Mesenchymal stem cell (in vitro differentiated cells and primary cell): ENCODE data around the gene SYT2.

Source experiments
- DNase-seq: peaks from one replicate; pipeline ENCODE4 v3.0.0-alpha.2; 2013
- H2AFZ ChIP-seq: one replicate; pipeline ENCODE4 v1.6.1; 2013; ENCODE audit warnings: low read depth, mild to moderate bottlenecking, control low read depth, inconsistent platforms, low read length, moderate library complexity
- H2AK5ac ChIP-seq: 2 replicates; pipeline ENCODE4 v1.6.1; 2013; ENCODE audit warnings: low read length, moderate library complexity, mild to moderate bottlenecking, inconsistent platforms; ENCODE audit not compliant: severe bottlenecking
- H2BK120ac ChIP-seq: one replicate; pipeline ENCODE4 v1.6.1; 2013; ENCODE audit warnings: low read depth, mild to moderate bottlenecking, inconsistent platforms, low read length, moderate library complexity
- H2BK12ac ChIP-seq, 2 experiments: one replicate each; pipeline ENCODE4 v1.6.1; 2013; ENCODE audit warnings: inconsistent platforms in 2 of 2, low read length in 2 of 2, mild to moderate bottlenecking in 2 of 2, moderate library complexity in 2 of 2, control low read depth in 1 of 2
- H2BK15ac ChIP-seq: one replicate; pipeline ENCODE4 v1.6.1; 2013; ENCODE audit warnings: mild to moderate bottlenecking, low read depth, inconsistent platforms; ENCODE audit not compliant: poor library complexity, severe bottlenecking
- H2BK5ac ChIP-seq: 2 replicates; pipeline ENCODE4 v1.6.1; 2013; ENCODE audit warnings: low read depth, mild to moderate bottlenecking, low read length, control low read depth, inconsistent platforms; ENCODE audit not compliant: poor library complexity, severe bottlenecking
- H3K14ac ChIP-seq, 2 experiments: one replicate each; pipeline ENCODE4 v1.6.1; 2013; ENCODE audit warnings: inconsistent platforms in 2 of 2, low read length in 2 of 2, control low read depth in 1 of 2, mild to moderate bottlenecking in 1 of 2, moderate library complexity in 1 of 2
- H3K18ac ChIP-seq, 2 experiments: one replicate each; pipeline ENCODE4 v1.6.1; 2013; ENCODE audit warnings: inconsistent platforms in 2 of 2, low read length in 2 of 2, control low read depth in 1 of 2, low read depth in 1 of 2, mild to moderate bottlenecking in 1 of 2
- H3K23ac ChIP-seq, 2 experiments: one replicate each; pipeline ENCODE4 v1.6.1; 2013; ENCODE audit warnings: inconsistent platforms in 2 of 2, low read length in 2 of 2, mild to moderate bottlenecking in 2 of 2, moderate library complexity in 2 of 2, control low read depth in 1 of 2
- H3K27ac ChIP-seq: 2 replicates; pipeline ENCODE4 v1.5.1; 2013; ENCODE audit warnings: mild to moderate bottlenecking, moderate library complexity, low read length, control low read depth, inconsistent platforms; ENCODE audit not compliant: poor library complexity, severe bottlenecking
- H3K27me3 ChIP-seq, 2 experiments: 2 replicates each; pipeline versions ENCODE4 v1.6.1 to v1.7.0; 2013; ENCODE audit warnings: low read length in 2 of 2, mild to moderate bottlenecking in 2 of 2, moderate library complexity in 2 of 2, control low read depth in 1 of 2, inconsistent platforms in 1 of 2; ENCODE audit not compliant: control insufficient read depth in 1 of 2, insufficient read depth in 1 of 2
- H3K36me3 ChIP-seq, 2 experiments: 2 replicates each; pipeline versions ENCODE4 v1.6.1 to v1.7.0; 2013; ENCODE audit warnings: low read length in 2 of 2, control low read depth in 1 of 2, inconsistent platforms in 1 of 2, low read depth in 1 of 2, mild to moderate bottlenecking in 1 of 2; ENCODE audit not compliant: insufficient read depth in 2 of 2, control insufficient read depth in 1 of 2
- H3K4ac ChIP-seq, 2 experiments: one replicate each; pipeline ENCODE4 v1.6.1; 2013; ENCODE audit warnings: inconsistent platforms in 2 of 2, low read length in 2 of 2, mild to moderate bottlenecking in 2 of 2, moderate library complexity in 2 of 2, control low read depth in 1 of 2, low read depth in 1 of 2
- H3K4me1 ChIP-seq: 2 replicates; pipeline ENCODE4 v1.6.1; 2013; ENCODE audit warnings: low read depth, low read length, control low read depth; ENCODE audit not compliant: control insufficient read depth, insufficient read depth
- H3K4me2 ChIP-seq: 2 replicates; pipeline ENCODE4 v1.6.1; 2013; ENCODE audit warnings: low read length, mild to moderate bottlenecking, inconsistent platforms; ENCODE audit not compliant: poor library complexity, severe bottlenecking
- H3K4me3 ChIP-seq, 2 experiments: 2 replicates each; pipeline versions ENCODE4 v1.5.1 to v1.7.0; 2013; ENCODE audit warnings: low read length in 2 of 2, mild to moderate bottlenecking in 2 of 2, control low read depth in 1 of 2, low read depth in 1 of 2; ENCODE audit not compliant: insufficient read depth in 1 of 2
- H3K79me1 ChIP-seq: replicated peaks from 2 replicates; pipeline ENCODE4 v1.6.1; 2013; ENCODE audit warnings: mild to moderate bottlenecking, control low read depth, low read length, inconsistent platforms; ENCODE audit not compliant: poor library complexity, severe bottlenecking
- H3K9ac ChIP-seq: 2 replicates; pipeline ENCODE4 v1.7.0; 2013; ENCODE audit warnings: mild to moderate bottlenecking, low read length, moderate library complexity
- H3K9me3 ChIP-seq: 2 replicates; pipeline ENCODE4 v1.7.0; 2013; ENCODE audit warnings: mild to moderate bottlenecking, low read length; ENCODE audit not compliant: control insufficient read depth
- H4K8ac ChIP-seq: one replicate; pipeline ENCODE4 v1.6.1; 2013; ENCODE audit warnings: inconsistent platforms, mild to moderate bottlenecking, low read length, moderate library complexity
- H4K91ac ChIP-seq: one replicate; pipeline ENCODE4 v1.6.1; 2013; ENCODE audit warnings: mild to moderate bottlenecking, low read length, inconsistent platforms
- WGBS: methylation state at CpG from one replicate; pipeline ENCODE4 v1.1.7; 2013; ENCODE audit warnings: mixed read lengths; 5-methylcytosine and 5-hydroxymethylcytosine counted together

Gene SYT2

GRCh38 chr1:202742496-202742895 lies 32.2 kb upstream of the SYT2 start:
- H2BK12ac ChIP-seq = no peak overlapping the region
- no peak overlapping the region for H3K18ac ChIP-seq
- no peak overlapping the region for H4K8ac ChIP-seq
- H3K27ac ChIP-seq = no peak overlapping the region
- no peak for DNase-seq
- H3K14ac ChIP-seq = no peak overlapping the region
- H3K23ac ChIP-seq = no peak overlapping the region
- H2BK120ac ChIP-seq = no peak overlapping the region
- H3K79me1 ChIP-seq = peaks cover 13% of the 10 kb centered on the region
- no peak overlapping the region for H2AFZ ChIP-seq
- peaks cover 26 to 87% of the 10 kb centered on the region in 2 experiments for H3K36me3 ChIP-seq
- 95% methylated on average over 6 of the region's 6 CpGs for WGBS
- no peak overlapping the region for H3K4ac ChIP-seq
- H2BK5ac ChIP-seq = no peak overlapping the region
- H3K4me1 ChIP-seq = no peaks in the 10 kb centered on the region
- H3K9ac ChIP-seq = no peak overlapping the region
- no peak overlapping the region for H3K4me3 ChIP-seq
- no peaks in the 10 kb centered on the region for H3K9me3 ChIP-seq
- H2AK5ac ChIP-seq = no peak overlapping the region
- no peak overlapping the region for H3K4me2 ChIP-seq
- H2BK15ac ChIP-seq = no peak overlapping the region
- H3K27me3 ChIP-seq = no peaks in the 10 kb centered on the region
- no peak overlapping the region for H4K91ac ChIP-seq

DNA sequence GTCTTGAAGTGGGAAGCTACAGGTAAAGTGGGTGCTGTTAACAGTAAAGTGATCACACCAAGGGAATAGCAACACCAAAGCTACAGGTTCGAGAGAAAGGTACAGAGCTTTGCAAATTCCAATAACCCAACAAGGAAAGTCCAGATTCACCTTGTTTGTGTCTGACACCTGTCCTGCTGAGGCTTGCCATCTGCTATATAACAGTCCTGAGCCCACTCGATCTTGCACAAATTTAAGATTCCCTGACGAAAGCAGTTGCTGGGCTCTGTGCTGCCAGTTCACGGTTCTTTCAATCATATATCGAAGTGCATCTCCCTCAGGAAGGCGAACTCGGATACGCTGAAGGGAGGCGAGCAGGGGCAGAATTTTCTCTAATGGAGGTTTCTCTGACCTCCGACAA lies 23.0 kb upstream of the SYT2 start:
- Histone ChIP-seq H3K79me1 (peaks cover 23% of the 10 kb centered on the region), H3K4me2 (no peak overlapping the region), H3K4me1 (no peaks in the 10 kb centered on the region), H3K27ac (no peak overlapping the region), H3K4ac (no peak overlapping the region), H4K8ac (no peak overlapping the region), H3K4me3 (no peak overlapping the region), H2BK15ac (no peak overlapping the region), H3K23ac (no peak overlapping the region), H2BK120ac (no peak overlapping the region), H3K18ac (no peak overlapping the region), H3K14ac (no peak overlapping the region), H2BK5ac (no peak overlapping the region), H2BK12ac (no peak overlapping the region), H4K91ac (no peak overlapping the region), H3K9ac (no peak overlapping the region), H3K9me3 (no peaks in the 10 kb centered on the region), H2AFZ (no peak overlapping the region), H2AK5ac (no peak overlapping the region), H3K27me3 (no peaks in the 10 kb centered on the region), H3K36me3 (peaks cover 27 to 99% of the 10 kb centered on the region in 2 experiments)
- 96% methylated on average over 10 of the region's 10 CpGs for WGBS
- no peak for DNase-seq

DNA sequence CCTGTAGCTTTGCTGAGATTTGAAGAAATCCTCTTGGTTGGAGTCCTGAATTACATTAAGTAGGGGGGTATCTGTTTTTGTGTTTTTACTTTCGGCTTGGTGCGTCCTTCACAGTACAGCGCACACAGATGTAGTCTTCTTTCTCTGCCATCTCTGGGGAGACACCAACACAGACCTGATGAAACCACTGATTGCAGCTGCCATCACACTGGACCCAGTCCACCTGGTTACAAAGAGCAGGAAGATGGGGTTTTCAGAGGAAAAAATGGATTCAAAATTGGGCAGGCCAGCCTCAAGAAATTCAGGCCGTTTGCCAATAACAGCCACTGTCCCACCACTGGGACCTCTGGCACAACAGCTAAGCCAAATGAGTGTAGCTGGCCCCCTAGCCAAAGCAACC lies 18.7 kb upstream of the SYT2 start:
- Histone ChIP-seq H3K9me3 (no peaks in the 10 kb centered on the region), H3K36me3 (peaks cover 26 to 97% of the 10 kb centered on the region in 2 experiments), H3K18ac (no peak overlapping the region), H3K79me1 (peaks cover 17% of the 10 kb centered on the region), H2BK15ac (no peak overlapping the region), H2AFZ (no peak overlapping the region), H2AK5ac (no peak overlapping the region), H2BK120ac (no peak overlapping the region), H3K14ac (no peak overlapping the region), H3K23ac (no peak overlapping the region), H2BK5ac (no peak overlapping the region), H3K4ac (no peak overlapping the region), H4K91ac (no peak overlapping the region), H3K27me3 (no peaks in the 10 kb centered on the region), H4K8ac (no peak overlapping the region), H2BK12ac (no peak overlapping the region), H3K27ac (no peak overlapping the region), H3K9ac (no peak overlapping the region), H3K4me2 (no peak overlapping the region), H3K4me3 (no peak overlapping the region), H3K4me1 (peaks cover 1% of the 10 kb centered on the region)
- WGBS = 100% methylated on average over 3 of the region's 4 CpGs
- DNase-seq = no peak

DNA sequence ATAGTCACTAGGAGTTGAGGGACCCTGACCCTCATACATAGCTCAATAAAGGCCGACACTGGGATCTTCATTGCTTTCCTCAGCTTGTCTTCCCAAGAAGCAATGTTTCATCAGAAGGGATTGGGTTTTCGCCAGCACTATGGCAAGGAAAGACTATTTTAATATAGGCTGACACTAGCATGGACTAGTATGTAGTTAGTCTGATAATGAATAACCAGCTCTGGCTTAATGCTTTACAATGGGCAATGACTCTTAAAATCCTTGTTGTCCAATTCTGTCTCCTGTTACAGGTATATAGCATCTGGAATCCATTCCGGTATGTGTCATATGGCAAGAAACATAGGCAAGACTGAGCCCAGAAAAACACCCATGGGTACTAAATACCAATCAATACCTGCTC lies 15.3 kb upstream of the SYT2 start:
- Histone ChIP-seq H2BK12ac (no peak overlapping the region), H2BK120ac (no peak overlapping the region), H3K18ac (no peak overlapping the region), H3K79me1 (peaks cover 6% of the 10 kb centered on the region), H3K14ac (no peak overlapping the region), H3K9ac (no peak overlapping the region), H3K4me3 (no peak overlapping the region), H3K36me3 (peaks cover 19 to 63% of the 10 kb centered on the region in 2 experiments), H4K91ac (no peak overlapping the region), H2AK5ac (no peak overlapping the region), H3K4ac (no peak overlapping the region), H3K27ac (peak overlapping the region; percentile 68), H3K4me1 (peaks cover 1% of the 10 kb centered on the region), H2BK5ac (no peak overlapping the region), H3K4me2 (no peak overlapping the region), H3K9me3 (no peaks in the 10 kb centered on the region), H4K8ac (no peak overlapping the region), H2AFZ (no peak overlapping the region), H3K23ac (no peak overlapping the region), H3K27me3 (no peaks in the 10 kb centered on the region), H2BK15ac (no peak overlapping the region)
- WGBS = 100% methylated on average over 2 of the region's 3 CpGs
- no peak for DNase-seq
